GM12878 (cell line): ENCODE data around the gene PGR. TPM values are rescaled to one million over a fixed set of nuclear protein-coding genes. Genes with fewer than 3 reads are reported as not detected.

Experiments used
- ATAC-seq: fragments of 200-7000 bp; cut with Tn5 transposase; 3 replicates; pipeline ENCODE4 v1.9.1; 2020; ENCODE audit warnings: mild to moderate bottlenecking, moderate library complexity
- BruUV-seq: library from RNA; stranded (reverse); fragments of 400-500 nt; replicated peaks from 2 replicates; lab custom pipeline; 2021; lab: Mats Ljungman, UMichigan
- CTCF ChIA-PET: fragments of 300-600 bp; sonication (Branson Sonifier 250); formaldehyde crosslinking; extraction: SDS; loops from one replicate; lab custom pipeline; 2021; ENCODE audit warnings: inconsistent platforms; lab: Yijun Ruan, JAX
- POLR2A ChIA-PET: fragments of 350-600 bp; formaldehyde crosslinking; extraction: SDS; loops from one replicate; lab custom pipeline; 2021; ENCODE audit warnings: inconsistent platforms; lab: Charles Lee
- RAD21 ChIA-PET: fragments of 300-600 bp; sonication (Branson Sonifier 250); formaldehyde crosslinking; loops from one replicate; lab custom pipeline; 2023; ENCODE audit warnings: antibody characterized with exemption; ENCODE audit not compliant: unreplicated experiment; lab: Charles Lee
- SMC1A ChIA-PET: fragments of 300-600 bp; sonication (Branson Sonifier 250); formaldehyde crosslinking; loops from one replicate; lab custom pipeline; 2023; ENCODE audit not compliant: unreplicated experiment, uncharacterized antibody; lab: Charles Lee
- DNase-seq: peaks from one replicate; pipeline ENCODE4 v3.0.0-alpha.2; 2011; ENCODE audit warnings: low read depth, low spot score
- FAIRE-seq: peaks from 3 replicates; lab custom pipeline; 2011; peaks lifted over from hg19 to GRCh38; lab: Jason Lieb, UNC
- H2AFZ ChIP-seq: 2 replicates; pipeline ENCODE4 v1.6.0; 2011; ENCODE audit warnings: low read depth, low read length, control low read depth; ENCODE audit not compliant: control insufficient read depth
- H3K27ac ChIP-seq: 2 replicates; pipeline ENCODE4 v1.5.1; 2011; ENCODE audit warnings: control low read depth; ENCODE audit not compliant: control insufficient read depth, insufficient read depth
- H3K27me3 ChIP-seq, 2 experiments: replicated peaks in 1 of 2; 2 replicates each; pipeline versions ENCODE4 v1.6.0 to v1.6.1; 2011; ENCODE audit warnings: low read length in 1 of 2; ENCODE audit not compliant: control insufficient read depth in 2 of 2, insufficient read depth in 2 of 2
- H3K36me3 ChIP-seq, 2 experiments: 2 replicates each; pipeline ENCODE4 v1.5.1; 2011; ENCODE audit warnings: low read length in 1 of 2; ENCODE audit not compliant: control insufficient read depth in 2 of 2, insufficient read depth in 2 of 2
- H3K4me1 ChIP-seq: 2 replicates; pipeline ENCODE4 v1.6.1; 2011; ENCODE audit warnings: mild to moderate bottlenecking, low read length, moderate library complexity, mixed read lengths; ENCODE audit not compliant: control insufficient read depth, insufficient read depth
- H3K4me2 ChIP-seq: 2 replicates; pipeline ENCODE4 v1.6.0; 2011; ENCODE audit warnings: control low read depth; ENCODE audit not compliant: control insufficient read depth, insufficient read depth
- H3K4me3 ChIP-seq: fragments of 200-600 bp; sonication (generic); 2 replicates; pipeline ENCODE4 v1.5.1; 2016
- H3K79me2 ChIP-seq: 2 replicates; pipeline ENCODE4 v1.6.0; 2011; ENCODE audit warnings: low read length; ENCODE audit not compliant: control insufficient read depth, insufficient read depth
- H3K9ac ChIP-seq: 2 replicates; pipeline ENCODE4 v1.8.0; 2011; ENCODE audit warnings: low read length, control low read depth, mixed read lengths; ENCODE audit not compliant: control insufficient read depth, insufficient read depth
- H3K9me3 ChIP-seq: replicated peaks from 3 replicates; pipeline ENCODE4 v1.5.1; 2011; ENCODE audit warnings: mild to moderate bottlenecking, low read length; ENCODE audit not compliant: control insufficient read depth, insufficient read depth
- H4K20me1 ChIP-seq: 2 replicates; pipeline ENCODE4 v1.6.0; 2011; ENCODE audit not compliant: control insufficient read depth, insufficient read depth
- BRCA1 ChIP-seq: IDR thresholded peaks from 2 replicates; pipeline ENCODE4 v1.6.1; 2011; ENCODE audit warnings: low read depth, low read length, improper control_type of control experiment
- DPF2 ChIP-seq: fragments of 450-650 bp; IDR thresholded peaks from 2 replicates; pipeline ENCODE4 v1.6.1; 2017; ENCODE audit warnings: mild to moderate bottlenecking
- HDAC2 ChIP-seq: fragments of 200-600 bp; sonication (generic); IDR thresholded peaks from 2 replicates; pipeline ENCODE4 v1.6.1; 2017
- NR2C2 ChIP-seq: IDR thresholded peaks from 2 replicates; pipeline ENCODE4 v1.6.1; 2011; ENCODE audit warnings: borderline replicate concordance, low read depth; ENCODE audit not compliant: control insufficient read depth, insufficient read length
- PAX5 ChIP-seq: IDR thresholded peaks from 2 replicates; pipeline ENCODE4 v1.6.1; 2011; ENCODE audit warnings: low read depth, low read length, borderline replicate concordance
- WGBS: methylation state at CpG from one replicate; pipeline ENCODE4 v1.1.6; 2016; ENCODE audit warnings: low lambda C conversion rate; ENCODE audit not compliant: insufficient replicate concordance, insufficient coverage; ENCODE audit errors: missing lambda C conversion rate; 5-methylcytosine and 5-hydroxymethylcytosine counted together
- in situ Hi-C: fragments of 300-500 bp; cut with MboI; formaldehyde crosslinking; loops from 9 replicates; pipeline ENCODE4 v1.14.3; 2018; ENCODE audit warnings: mixed read lengths
- intact Hi-C: fragments of 100-400 bp; cut with micrococcal nuclease; formaldehyde crosslinking; loops from one replicate; pipeline ENCODE4 v1.14.2; 2022; ENCODE audit not compliant: unreplicated experiment
- polyA plus RNA-seq, 11 experiments: library from polyadenylated mRNA; depleted of rRNA in 4 of 11; unstranded in 6 of 11; stranded (reverse) in 5 of 11; fragments of >200 nt; fragmentation: Nextera tagmentation in 4 of 11; fragmentation: Illumina TruSeq in 1 of 11; extraction: Ambion mirVana in 4 of 11; extraction: Trizol in 1 of 11; gene quantifications; 1 replicate in 1 of 11; 2 replicates in 10 of 11; pipeline versions ENCODE4 v1.2.1 to v1.2.3, GENCODE V29; 2011 to 2016; ENCODE audit warnings: inconsistent platforms in 2 of 11, missing spikeins in 2 of 11, low read depth in 1 of 11
- total RNA-seq, 4 experiments: library from RNA; depleted of rRNA in 3 of 4; stranded (reverse); fragments of >200 nt in 3 of 4; fragmentation: Illumina TruSeq in 1 of 4; extraction: Trizol in 1 of 4; gene quantifications; 2 replicates each; pipeline versions ENCODE4 v1.2.1 to v1.2.3, GENCODE V29; 2013 to 2021
- TF ChIP-seq, protein P1 (sequence below): fragments of 450-650 bp; IDR thresholded peaks from 2 replicates; pipeline ENCODE4 v1.6.1; 2016; ENCODE audit warnings: mild to moderate bottlenecking, moderate library complexity, borderline replicate concordance

Gene PGR
- total and polyA plus RNA-seq, 10 of the 15 experiments (the other 5 are each of a cell fraction or from before 2014, with no cell fraction given), result 0.01 TPM; not detected in 9

DNA sequence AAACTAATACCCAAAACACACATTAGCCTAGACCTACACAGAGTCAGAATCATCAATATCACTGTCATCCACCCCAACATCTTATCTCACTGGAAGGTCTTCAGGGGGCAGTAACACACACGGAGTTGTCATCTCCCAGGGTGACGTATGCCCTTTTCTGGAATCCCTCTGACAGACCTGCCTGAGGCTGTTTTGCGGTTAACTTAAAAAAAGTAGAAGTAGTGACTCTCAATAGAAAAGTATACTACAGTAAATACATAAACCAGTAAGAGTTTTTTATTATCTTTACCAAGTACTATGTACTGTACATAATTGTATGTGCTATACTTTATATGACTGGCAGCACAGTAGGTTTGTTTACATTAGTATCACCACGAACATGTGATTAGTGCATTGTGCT, 80.5 kb downstream of the PGR start:
- Histone ChIP-seq H3K4me3 (no peak overlapping the region), H3K9ac (no peak overlapping the region), H3K27me3 (no peaks in the 10 kb centered on the region), H3K27ac (no peak overlapping the region), H3K79me2 (no peaks in the 10 kb centered on the region), H3K4me1 (no peaks in the 10 kb centered on the region), H3K4me2 (no peak overlapping the region), H3K9me3 (no peaks in the 10 kb centered on the region), H2AFZ (no peak overlapping the region), H3K36me3 (no peaks in the 10 kb centered on the region), H4K20me1 (no peaks in the 10 kb centered on the region)
- no peak for FAIRE-seq
- ATAC-seq, result no peak; the same call in 2 of the 3 replicates
- ChIA-PET RAD21 (no interaction called here), POLR2A (no interaction called here), SMC1A (interaction anchor here (0.6 kb wide), 1 partner anchor 490 kb away, joined by 4 read pairs; no protein-coding TSS in a partner anchor), CTCF (no interaction called here)
- TF ChIP-seq BRCA1, result no peak
- TF ChIP-seq PAX5, result no peak
- TF ChIP-seq, protein P1, sequence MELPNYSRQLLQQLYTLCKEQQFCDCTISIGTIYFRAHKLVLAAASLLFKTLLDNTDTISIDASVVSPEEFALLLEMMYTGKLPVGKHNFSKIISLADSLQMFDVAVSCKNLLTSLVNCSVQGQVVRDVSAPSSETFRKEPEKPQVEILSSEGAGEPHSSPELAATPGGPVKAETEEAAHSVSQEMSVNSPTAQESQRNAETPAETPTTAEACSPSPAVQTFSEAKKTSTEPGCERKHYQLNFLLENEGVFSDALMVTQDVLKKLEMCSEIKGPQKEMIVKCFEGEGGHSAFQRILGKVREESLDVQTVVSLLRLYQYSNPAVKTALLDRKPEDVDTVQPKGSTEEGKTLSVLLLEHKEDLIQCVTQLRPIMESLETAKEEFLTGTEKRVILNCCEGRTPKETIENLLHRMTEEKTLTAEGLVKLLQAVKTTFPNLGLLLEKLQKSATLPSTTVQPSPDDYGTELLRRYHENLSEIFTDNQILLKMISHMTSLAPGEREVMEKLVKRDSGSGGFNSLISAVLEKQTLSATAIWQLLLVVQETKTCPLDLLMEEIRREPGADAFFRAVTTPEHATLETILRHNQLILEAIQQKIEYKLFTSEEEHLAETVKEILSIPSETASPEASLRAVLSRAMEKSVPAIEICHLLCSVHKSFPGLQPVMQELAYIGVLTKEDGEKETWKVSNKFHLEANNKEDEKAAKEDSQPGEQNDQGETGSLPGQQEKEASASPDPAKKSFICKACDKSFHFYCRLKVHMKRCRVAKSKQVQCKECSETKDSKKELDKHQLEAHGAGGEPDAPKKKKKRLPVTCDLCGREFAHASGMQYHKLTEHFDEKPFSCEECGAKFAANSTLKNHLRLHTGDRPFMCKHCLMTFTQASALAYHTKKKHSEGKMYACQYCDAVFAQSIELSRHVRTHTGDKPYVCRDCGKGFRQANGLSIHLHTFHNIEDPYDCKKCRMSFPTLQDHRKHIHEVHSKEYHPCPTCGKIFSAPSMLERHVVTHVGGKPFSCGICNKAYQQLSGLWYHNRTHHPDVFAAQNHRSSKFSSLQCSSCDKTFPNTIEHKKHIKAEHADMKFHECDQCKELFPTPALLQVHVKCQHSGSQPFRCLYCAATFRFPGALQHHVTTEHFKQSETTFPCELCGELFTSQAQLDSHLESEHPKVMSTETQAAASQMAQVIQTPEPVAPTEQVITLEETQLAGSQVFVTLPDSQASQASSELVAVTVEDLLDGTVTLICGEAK, result no peak
- no peak for TF ChIP-seq HDAC2
- no peak for TF ChIP-seq DPF2
- TF ChIP-seq NR2C2, result no peak
- no peak for DNase-seq
- 22% methylated on average over 4 of the region's 4 CpGs for WGBS
- intact Hi-C loops (no loop called here), in situ Hi-C loops (no loop called here)
- no TSS peak for BruUV-seq
